Glutamatergic neuron (in vitro differentiated cells): ENCODE data around the gene TMEM253. TPM values are rescaled to one million over a fixed set of nuclear protein-coding genes. Genes with fewer than 3 reads are reported as not detected.

ENCODE experiments used
- DNase-seq: peaks from one replicate; pipeline ENCODE4 v3.0.0; 2022
- H3K27ac Mint-ChIP-seq: one replicate; pipeline ENCODE4 v1.8.0; 2020; ENCODE audit warnings: mild to moderate bottlenecking, mixed read lengths, inconsistent platforms; ENCODE audit not compliant: unreplicated experiment
- H3K27me3 Mint-ChIP-seq: one replicate; pipeline ENCODE4 v1.8.0; 2020; ENCODE audit warnings: mild to moderate bottlenecking, moderate library complexity, mixed read lengths, inconsistent platforms; ENCODE audit not compliant: unreplicated experiment
- H3K36me3 Mint-ChIP-seq: one replicate; pipeline ENCODE4 v1.8.0; 2020; ENCODE audit warnings: mild to moderate bottlenecking, mixed read lengths, inconsistent platforms; ENCODE audit not compliant: unreplicated experiment
- H3K4me1 Mint-ChIP-seq: one replicate; pipeline ENCODE4 v1.8.0; 2020; ENCODE audit warnings: mild to moderate bottlenecking, low read depth, mixed read lengths, inconsistent platforms; ENCODE audit not compliant: unreplicated experiment
- H3K4me3 Mint-ChIP-seq: one replicate; pipeline ENCODE4 v1.8.0; 2020; ENCODE audit warnings: mild to moderate bottlenecking, mixed read lengths, inconsistent platforms; ENCODE audit not compliant: unreplicated experiment
- H3K9me3 Mint-ChIP-seq: one replicate; pipeline ENCODE4 v1.8.0; 2020; ENCODE audit warnings: mild to moderate bottlenecking, moderate library complexity, mixed read lengths, inconsistent platforms; ENCODE audit not compliant: unreplicated experiment
- total RNA-seq: library from RNA; stranded (reverse); fragmentation: NEBNext Ultra II Directional; extraction: Animal tissue kit (Norgen Biotek cat#: 25700); gene quantifications from one replicate; pipeline ENCODE4 v1.2.1, GENCODE V29; 2021; ENCODE audit not compliant: unreplicated experiment
- TF ChIP-seq, protein P1 (sequence below): fragments of 200-600 bp; sonication (generic); IDR thresholded peaks from one replicate; pipeline ENCODE4 v1.5.0; 2021; ENCODE audit not compliant: partially characterized antibody, unreplicated experiment

TMEM253 gene
- total RNA-seq, 1 donor from 2014 or later = 0.64 TPM

DNA sequence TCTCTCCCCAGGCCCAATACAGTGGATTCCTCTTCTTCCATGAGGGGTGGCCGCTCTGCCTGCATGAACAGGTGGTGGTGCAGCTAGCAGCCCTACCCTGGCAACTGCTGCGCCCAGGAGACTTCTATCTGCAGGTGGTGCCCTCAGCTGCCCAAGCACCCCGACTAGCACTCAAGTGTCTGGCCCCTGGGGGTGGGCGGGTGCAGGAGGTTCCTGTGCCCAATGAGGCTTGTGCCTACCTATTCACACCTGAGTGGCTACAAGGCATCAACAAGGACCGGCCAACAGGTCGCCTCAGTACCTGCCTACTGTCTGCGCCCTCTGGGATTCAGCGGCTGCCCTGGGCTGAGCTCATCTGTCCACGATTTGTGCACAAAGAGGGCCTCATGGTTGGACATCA lies 26.9 kb upstream of the TMEM253 start:
- H3K36me3 Mint-ChIP-seq = peaks cover 18% of the 10 kb centered on the region
- H3K4me1 Mint-ChIP-seq = peaks cover 16% of the 10 kb centered on the region
- no peak overlapping the region for H3K4me3 Mint-ChIP-seq
- DNase-seq = no peak
- no peak overlapping the region for H3K27ac Mint-ChIP-seq
- TF ChIP-seq, protein P1, sequence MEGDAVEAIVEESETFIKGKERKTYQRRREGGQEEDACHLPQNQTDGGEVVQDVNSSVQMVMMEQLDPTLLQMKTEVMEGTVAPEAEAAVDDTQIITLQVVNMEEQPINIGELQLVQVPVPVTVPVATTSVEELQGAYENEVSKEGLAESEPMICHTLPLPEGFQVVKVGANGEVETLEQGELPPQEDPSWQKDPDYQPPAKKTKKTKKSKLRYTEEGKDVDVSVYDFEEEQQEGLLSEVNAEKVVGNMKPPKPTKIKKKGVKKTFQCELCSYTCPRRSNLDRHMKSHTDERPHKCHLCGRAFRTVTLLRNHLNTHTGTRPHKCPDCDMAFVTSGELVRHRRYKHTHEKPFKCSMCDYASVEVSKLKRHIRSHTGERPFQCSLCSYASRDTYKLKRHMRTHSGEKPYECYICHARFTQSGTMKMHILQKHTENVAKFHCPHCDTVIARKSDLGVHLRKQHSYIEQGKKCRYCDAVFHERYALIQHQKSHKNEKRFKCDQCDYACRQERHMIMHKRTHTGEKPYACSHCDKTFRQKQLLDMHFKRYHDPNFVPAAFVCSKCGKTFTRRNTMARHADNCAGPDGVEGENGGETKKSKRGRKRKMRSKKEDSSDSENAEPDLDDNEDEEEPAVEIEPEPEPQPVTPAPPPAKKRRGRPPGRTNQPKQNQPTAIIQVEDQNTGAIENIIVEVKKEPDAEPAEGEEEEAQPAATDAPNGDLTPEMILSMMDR = no peak
- H3K9me3 Mint-ChIP-seq = peaks cover 12% of the 10 kb centered on the region
- H3K27me3 Mint-ChIP-seq = peaks cover 28% of the 10 kb centered on the region

DNA sequence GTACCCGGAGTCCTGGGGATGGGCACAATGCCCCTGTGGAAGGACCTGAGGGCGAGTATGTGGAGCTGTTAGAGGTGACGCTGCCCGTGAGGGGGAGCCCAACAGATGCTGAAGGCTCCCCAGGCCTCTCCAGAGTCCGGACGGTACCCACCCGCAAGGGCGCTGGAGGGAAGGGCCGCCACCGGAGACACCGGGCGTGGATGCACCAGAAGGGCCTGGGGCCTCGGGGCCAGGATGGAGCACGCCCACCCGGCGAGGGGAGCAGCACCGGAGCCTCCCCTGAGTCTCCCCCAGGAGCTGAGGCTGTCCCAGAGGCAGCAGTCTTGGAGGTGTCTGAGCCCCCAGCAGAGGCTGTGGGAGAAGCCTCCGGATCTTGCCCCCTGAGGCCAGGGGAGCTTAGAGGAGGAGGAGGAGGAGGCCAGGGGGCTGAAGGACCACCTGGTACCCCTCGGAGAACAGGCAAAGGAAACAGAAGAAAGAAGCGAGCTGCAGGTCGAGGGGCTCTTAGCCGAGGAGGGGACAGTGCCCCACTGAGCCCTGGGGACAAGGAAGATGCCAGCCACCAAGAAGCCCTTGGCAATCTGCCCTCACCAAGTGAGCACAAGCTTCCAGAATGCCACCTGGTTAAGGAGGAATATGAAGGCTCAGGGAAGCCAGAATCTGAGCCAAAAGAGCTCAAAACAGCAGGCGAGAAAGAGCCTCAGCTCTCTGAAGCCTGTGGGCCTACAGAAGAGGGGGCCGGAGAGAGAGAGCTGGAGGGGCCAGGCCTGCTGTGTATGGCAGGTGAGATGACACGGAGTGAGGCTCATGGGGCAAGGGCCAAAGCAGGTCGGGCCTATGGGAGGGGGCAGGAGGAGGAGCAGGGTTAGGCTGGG lies 26.2 kb upstream of the TMEM253 start:
- peaks cover 25% of the 10 kb centered on the region for H3K27me3 Mint-ChIP-seq
- TF ChIP-seq, protein P1 = no peak
- peaks cover 13% of the 10 kb centered on the region for H3K4me1 Mint-ChIP-seq
- no peak for DNase-seq
- H3K4me3 Mint-ChIP-seq = no peak overlapping the region
- peaks cover 12% of the 10 kb centered on the region for H3K9me3 Mint-ChIP-seq
- H3K27ac Mint-ChIP-seq = no peak overlapping the region
- H3K36me3 Mint-ChIP-seq = peaks cover 18% of the 10 kb centered on the region

DNA sequence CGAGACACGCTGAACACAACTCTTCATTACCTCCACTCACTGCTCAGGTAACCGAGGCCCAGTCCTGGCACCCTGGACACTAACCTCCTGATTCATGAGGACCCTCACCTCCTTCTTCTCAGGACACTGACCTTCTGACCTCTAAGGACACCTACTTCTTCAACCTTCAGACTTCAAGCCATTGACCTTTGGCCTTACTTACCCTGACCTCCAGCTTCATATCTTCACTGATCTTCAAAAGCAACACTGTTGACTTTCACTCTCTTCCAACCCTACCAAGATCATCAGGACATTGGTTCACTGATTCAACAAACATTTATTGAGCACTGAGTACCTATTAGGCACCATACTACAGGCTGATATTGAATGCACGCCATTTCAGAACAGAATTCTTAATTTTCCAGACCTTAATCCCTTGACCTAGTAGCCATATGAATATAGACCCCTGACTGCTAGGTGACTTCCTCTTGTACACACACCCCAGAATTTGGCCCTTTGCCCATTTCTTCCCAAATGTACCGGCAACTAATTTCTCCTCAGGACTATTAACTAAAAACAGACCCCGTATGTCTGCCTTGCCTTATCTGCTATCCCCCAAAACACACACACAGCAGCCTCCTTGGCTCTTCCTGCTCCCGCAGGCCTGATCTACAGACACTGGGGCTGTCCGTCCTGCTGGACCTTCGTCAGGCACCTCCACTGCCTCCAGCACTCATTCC lies 25.0 kb upstream of the TMEM253 start:
- H3K4me1 Mint-ChIP-seq = peaks cover 12% of the 10 kb centered on the region
- H3K4me3 Mint-ChIP-seq = no peak overlapping the region
- TF ChIP-seq, protein P1 = no peak
- H3K27ac Mint-ChIP-seq = no peak overlapping the region
- DNase-seq = no peak
- peaks cover 18% of the 10 kb centered on the region for H3K36me3 Mint-ChIP-seq
- H3K27me3 Mint-ChIP-seq = peaks cover 21% of the 10 kb centered on the region
- peaks cover 14% of the 10 kb centered on the region for H3K9me3 Mint-ChIP-seq

DNA sequence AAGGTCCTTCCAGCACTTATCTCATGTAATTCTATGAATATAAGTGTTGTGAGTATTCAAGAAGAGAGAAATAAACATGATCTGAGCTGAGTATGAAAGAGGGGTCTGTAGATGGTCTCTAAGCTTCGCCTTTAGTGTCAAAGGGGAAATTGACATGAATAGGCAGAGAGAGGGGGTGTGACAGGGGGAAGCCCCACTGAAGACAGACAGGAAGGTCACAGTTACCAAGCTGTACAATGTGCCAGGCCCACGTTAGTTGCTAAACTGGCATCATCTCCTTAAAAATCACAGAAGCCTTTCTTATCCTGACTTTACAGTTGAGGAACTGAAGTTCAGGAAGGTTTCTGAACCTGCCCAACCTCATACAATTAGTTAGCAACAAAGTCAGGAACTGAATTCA lies 23.2 kb upstream of the TMEM253 start:
- Mint-ChIP-seq H3K27me3 (peaks cover 13% of the 10 kb centered on the region), H3K27ac (no peak overlapping the region), H3K9me3 (peaks cover 15% of the 10 kb centered on the region), H3K36me3 (peaks cover 18% of the 10 kb centered on the region), H3K4me1 (peaks cover 3% of the 10 kb centered on the region), H3K4me3 (no peak overlapping the region)
- TF ChIP-seq, protein P1 = no peak
- DNase-seq = no peak

DNA sequence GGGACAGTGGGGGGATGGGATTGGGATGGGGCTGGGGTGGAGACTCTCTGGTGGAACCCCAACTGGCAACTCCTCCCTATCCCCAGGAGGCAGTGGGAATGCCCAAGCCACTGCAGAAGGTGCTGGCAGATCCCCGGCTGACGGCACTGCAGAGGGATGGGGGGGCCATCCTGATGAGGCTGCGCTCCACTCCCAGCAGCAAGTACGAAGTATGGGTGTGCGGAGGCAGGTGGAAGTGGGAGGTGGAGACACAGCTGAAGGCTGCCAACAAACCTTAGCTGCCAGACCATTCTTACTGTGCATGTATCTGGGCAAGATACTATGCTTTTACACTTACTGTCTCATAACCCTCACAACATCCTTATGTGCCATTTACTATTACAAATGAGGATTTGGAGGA lies 22.6 kb upstream of the TMEM253 start:
- Mint-ChIP-seq H3K27ac (no peak overlapping the region), H3K36me3 (peaks cover 16% of the 10 kb centered on the region), H3K4me3 (no peak overlapping the region), H3K9me3 (peaks cover 14% of the 10 kb centered on the region), H3K4me1 (peaks cover 1% of the 10 kb centered on the region), H3K27me3 (peaks cover 11% of the 10 kb centered on the region)
- TF ChIP-seq, protein P1 = no peak
- no peak for DNase-seq
